PFSK-1 (cell line): Measurements from ENCODE around the gene NDUFV3.

ENCODE experiments used
- FOXP2 ChIP-seq: optimal IDR thresholded peaks from 2 replicates; pipeline ENCODE3; 2011; ENCODE audit warnings: borderline replicate concordance, control low read depth, inconsistent platforms; ENCODE audit not compliant: insufficient read depth; ENCODE audit errors: extremely low read length, extremely low read depth
- SIN3A ChIP-seq: IDR thresholded peaks from 2 replicates; pipeline ENCODE4 v1.6.1; 2012; ENCODE audit warnings: mild to moderate bottlenecking, low read length, moderate library complexity, borderline replicate concordance; ENCODE audit not compliant: insufficient read depth
- TAF1 ChIP-seq: IDR thresholded peaks from 2 replicates; pipeline ENCODE4 v1.6.1; 2012; ENCODE audit warnings: low read length, control low read depth, borderline replicate concordance; ENCODE audit not compliant: insufficient read depth
- TF ChIP-seq, protein P1 (sequence below), 2 experiments: IDR thresholded peaks; 2 replicates each; pipeline versions ENCODE4 v1.6.1 to v1.8.0; 2011 to 2012; ENCODE audit warnings: low read depth in 2 of 2, low read length in 2 of 2, control low read depth in 1 of 2, inconsistent platforms in 1 of 2, mild to moderate bottlenecking in 1 of 2, moderate library complexity in 1 of 2; ENCODE audit not compliant: insufficient read depth in 1 of 2

DNA sequence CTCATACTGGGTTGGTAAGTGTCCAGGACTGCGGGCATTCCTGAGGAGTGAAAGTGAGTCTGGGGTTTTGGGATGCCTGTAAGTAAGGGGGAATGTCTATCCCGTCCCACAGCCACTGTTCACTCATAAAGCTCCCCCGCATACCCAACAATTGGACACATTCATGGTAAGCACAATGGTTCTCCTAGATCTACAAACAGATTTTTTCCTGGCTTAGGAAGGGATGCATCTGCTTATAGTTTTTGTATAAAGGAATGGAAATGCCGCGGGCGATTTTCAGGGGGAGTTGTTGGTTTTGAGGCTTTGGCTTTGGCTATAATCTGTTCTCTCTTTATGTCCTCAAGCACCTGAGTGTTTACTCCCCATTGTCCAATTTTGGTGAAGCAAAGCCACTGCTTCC is 25.2 kb downstream of the NDUFV3 start:
- TF ChIP-seq, protein P1, sequence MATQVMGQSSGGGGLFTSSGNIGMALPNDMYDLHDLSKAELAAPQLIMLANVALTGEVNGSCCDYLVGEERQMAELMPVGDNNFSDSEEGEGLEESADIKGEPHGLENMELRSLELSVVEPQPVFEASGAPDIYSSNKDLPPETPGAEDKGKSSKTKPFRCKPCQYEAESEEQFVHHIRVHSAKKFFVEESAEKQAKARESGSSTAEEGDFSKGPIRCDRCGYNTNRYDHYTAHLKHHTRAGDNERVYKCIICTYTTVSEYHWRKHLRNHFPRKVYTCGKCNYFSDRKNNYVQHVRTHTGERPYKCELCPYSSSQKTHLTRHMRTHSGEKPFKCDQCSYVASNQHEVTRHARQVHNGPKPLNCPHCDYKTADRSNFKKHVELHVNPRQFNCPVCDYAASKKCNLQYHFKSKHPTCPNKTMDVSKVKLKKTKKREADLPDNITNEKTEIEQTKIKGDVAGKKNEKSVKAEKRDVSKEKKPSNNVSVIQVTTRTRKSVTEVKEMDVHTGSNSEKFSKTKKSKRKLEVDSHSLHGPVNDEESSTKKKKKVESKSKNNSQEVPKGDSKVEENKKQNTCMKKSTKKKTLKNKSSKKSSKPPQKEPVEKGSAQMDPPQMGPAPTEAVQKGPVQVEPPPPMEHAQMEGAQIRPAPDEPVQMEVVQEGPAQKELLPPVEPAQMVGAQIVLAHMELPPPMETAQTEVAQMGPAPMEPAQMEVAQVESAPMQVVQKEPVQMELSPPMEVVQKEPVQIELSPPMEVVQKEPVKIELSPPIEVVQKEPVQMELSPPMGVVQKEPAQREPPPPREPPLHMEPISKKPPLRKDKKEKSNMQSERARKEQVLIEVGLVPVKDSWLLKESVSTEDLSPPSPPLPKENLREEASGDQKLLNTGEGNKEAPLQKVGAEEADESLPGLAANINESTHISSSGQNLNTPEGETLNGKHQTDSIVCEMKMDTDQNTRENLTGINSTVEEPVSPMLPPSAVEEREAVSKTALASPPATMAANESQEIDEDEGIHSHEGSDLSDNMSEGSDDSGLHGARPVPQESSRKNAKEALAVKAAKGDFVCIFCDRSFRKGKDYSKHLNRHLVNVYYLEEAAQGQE (IDR thresholded peaks at IDR 0.05; ENCODE audit: insufficient read depth in 1 of 2, low read depth in 2 of 2, low read length in 2 of 2) = no peak
- TF ChIP-seq SIN3A = no peak
- no peak for TF ChIP-seq TAF1
- no peak for TF ChIP-seq FOXP2
